ENCODE data around the gene CLEC4C.
"Not testable (repeated sequence)": the region's sequence is repeated elsewhere in the genome, so short reads cannot be mapped to it uniquely, and the experiment has no call there.

Gene CLEC4C, protein sequence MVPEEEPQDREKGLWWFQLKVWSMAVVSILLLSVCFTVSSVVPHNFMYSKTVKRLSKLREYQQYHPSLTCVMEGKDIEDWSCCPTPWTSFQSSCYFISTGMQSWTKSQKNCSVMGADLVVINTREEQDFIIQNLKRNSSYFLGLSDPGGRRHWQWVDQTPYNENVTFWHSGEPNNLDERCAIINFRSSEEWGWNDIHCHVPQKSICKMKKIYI

DNA sequence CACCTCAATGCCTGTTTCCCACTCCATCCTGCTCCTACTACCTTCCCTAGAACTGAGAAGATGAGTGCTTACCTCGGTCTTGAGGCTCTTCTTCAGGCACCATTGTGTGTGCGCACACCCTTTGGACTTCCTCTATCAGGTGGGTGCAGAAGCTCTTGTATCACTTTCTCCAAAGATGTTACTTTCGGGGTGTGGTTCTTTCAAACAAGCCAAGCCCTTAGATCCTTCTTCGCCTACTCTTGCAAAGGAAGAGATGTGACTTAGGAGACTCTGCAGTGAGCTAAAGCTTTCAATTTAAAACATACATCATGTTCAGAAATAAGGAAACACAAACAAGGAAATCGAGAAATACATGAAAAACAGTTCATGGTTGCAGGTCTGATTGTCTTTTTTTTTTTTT lies at the start of gene CLEC4C:
Gene CLEC4C, minus strand, starts transcription at position 130 of the 400 bp plus-strand sequence. Its CDS starts 27 bp downstream, at position 103.
- in situ Hi-C loops (cut with HindIII; ENCODE audit: low sequenced_read_pairs): no loop called here
- no peak within 1 kb of the TSS for H3K4me3 ChIP-seq (ENCODE audit: low read depth, low read length)
- TF ChIP-seq, protein P1, sequence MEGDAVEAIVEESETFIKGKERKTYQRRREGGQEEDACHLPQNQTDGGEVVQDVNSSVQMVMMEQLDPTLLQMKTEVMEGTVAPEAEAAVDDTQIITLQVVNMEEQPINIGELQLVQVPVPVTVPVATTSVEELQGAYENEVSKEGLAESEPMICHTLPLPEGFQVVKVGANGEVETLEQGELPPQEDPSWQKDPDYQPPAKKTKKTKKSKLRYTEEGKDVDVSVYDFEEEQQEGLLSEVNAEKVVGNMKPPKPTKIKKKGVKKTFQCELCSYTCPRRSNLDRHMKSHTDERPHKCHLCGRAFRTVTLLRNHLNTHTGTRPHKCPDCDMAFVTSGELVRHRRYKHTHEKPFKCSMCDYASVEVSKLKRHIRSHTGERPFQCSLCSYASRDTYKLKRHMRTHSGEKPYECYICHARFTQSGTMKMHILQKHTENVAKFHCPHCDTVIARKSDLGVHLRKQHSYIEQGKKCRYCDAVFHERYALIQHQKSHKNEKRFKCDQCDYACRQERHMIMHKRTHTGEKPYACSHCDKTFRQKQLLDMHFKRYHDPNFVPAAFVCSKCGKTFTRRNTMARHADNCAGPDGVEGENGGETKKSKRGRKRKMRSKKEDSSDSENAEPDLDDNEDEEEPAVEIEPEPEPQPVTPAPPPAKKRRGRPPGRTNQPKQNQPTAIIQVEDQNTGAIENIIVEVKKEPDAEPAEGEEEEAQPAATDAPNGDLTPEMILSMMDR (IDR thresholded peaks at IDR 0.05; ENCODE audit: low read depth, low read length): no peak
- no peak for DNase-seq (ENCODE audit: low read depth, low spot score)

DNA sequence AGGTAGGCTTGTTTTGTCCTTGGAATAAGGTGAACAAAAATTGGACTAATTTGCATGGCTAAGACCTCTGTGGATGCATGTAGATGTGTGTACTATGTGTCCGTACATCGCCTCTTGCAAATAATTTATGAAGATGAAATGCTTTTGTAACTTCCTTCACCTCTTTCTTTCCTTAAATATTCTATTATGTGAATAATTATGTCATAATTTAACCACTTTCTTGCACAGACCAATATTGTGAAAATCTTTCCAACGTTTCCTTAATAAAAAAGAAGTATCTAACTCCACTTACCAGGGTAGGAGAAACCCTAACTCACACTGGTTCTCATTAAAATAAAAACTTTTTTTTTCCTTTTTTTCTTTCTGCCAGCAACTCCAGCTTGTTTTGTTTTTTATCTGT lies 46.0 kb upstream of the CLEC4C start:
- no peak for DNase-seq (ENCODE audit: low read depth, low spot score)
- in situ Hi-C loops (cut with HindIII; ENCODE audit: low sequenced_read_pairs): no loop called here
- TF ChIP-seq, protein P1 (IDR thresholded peaks at IDR 0.05; ENCODE audit: low read depth, low read length): no peak
- H3K4me3 ChIP-seq (ENCODE audit: low read depth, low read length): no peak overlapping the region

DNA sequence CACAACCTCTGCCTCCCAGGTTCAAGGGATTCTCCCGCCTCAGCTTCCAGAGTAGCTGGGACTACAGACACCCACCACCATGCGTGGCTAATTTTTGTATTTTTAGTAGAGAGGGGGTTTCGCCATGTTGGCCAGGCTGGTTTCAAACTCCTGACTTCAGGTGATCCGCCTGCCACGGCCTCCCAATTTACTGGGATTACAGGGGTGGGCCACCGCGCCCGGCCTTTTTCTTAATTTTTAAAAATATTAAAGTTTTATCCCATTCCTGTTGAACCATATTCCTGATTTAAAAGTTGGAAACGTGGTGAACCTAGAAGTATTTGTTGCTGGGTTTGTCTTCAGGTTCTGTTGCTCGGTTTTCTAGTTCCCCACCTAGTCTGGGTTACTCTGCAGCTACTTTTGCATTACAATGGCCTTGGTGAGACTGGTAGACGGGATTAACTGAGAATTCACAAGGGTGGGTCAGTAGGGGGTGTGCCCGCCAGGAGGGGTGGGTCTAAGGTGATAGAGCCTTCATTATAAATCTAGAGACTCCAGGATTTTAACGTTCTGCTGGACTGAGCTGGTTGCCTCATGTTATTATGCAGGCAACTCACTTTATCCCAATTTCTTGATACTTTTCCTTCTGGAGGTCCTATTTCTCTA lies 41.8 kb upstream of the CLEC4C start, which contains the start of gene NANOG:
Gene NANOG, plus strand, starts transcription at position 519 of the 645 bp plus-strand sequence. CDS start 213 bp downstream, outside the sequence.
- H3K4me3 ChIP-seq (ENCODE audit: low read depth, low read length); DNase-seq (ENCODE audit: low read depth, low spot score); in situ Hi-C loops (cut with HindIII; ENCODE audit: low sequenced_read_pairs): not testable (repeated sequence)

DNA sequence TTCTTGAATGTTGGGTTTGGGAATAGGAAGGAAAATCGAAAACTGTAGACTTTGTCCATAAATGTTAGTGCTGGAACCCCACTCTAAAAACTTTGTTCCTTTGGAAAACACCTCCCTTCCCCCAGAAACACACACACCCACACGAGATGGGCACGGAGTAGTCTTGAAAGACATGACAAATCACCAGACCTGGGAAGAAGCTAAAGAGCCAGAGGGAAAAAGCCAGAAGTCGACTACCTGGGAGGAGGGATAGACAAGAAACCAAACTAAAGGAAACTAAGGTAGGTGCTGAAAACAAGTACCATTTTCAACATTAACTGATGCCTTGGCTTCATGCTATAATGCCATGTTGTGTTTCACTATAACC lies 41.1 kb upstream of the CLEC4C start:
- H3K4me3 ChIP-seq (ENCODE audit: low read depth, low read length): no peak overlapping the region
- in situ Hi-C loops (cut with HindIII; ENCODE audit: low sequenced_read_pairs): no loop called here
- DNase-seq (ENCODE audit: low read depth, low spot score): no peak
- TF ChIP-seq, protein P1 (IDR thresholded peaks at IDR 0.05; ENCODE audit: low read depth, low read length): no peak

DNA sequence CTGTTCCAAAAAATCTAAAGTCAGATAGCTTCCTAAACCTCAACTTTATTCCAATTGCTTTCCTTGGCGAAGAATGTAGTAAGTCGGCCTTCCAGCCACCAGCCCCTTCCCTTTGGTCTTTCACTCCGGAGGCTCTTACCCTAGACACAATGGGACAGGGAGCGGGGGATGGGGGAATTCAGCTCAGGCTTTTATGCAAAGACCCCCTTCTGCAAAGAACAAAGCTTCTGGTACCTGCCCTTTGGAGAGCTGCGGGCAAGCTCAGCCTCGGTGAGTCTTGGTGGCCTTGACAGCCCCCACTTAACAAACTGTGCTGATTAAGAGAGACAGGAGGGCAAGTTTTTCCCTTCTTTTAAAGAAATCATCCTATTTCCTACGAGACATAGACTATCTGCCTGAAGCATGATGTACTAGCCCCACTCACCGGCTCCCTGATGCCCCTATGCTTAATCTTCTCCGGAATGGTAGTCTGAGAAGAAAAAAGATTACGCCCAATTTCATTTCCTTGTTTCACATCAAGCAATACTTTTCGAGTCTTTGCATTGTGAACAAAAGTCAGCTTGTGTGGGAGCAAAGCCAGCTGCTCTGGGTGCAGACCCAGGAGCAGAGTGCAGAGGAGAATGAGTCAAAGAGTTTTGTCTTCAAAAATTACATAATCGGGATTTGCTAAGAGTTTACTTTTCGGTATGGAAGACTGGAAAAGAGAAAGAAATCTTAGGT lies 40.6 kb upstream of the CLEC4C start:
- DNase-seq (ENCODE audit: low read depth, low spot score): no peak
- TF ChIP-seq, protein P1 (IDR thresholded peaks at IDR 0.05; ENCODE audit: low read depth, low read length): no peak
- H3K4me3 ChIP-seq (ENCODE audit: low read depth, low read length): no peak overlapping the region
- in situ Hi-C loops (cut with HindIII; ENCODE audit: low sequenced_read_pairs): no loop called here

DNA sequence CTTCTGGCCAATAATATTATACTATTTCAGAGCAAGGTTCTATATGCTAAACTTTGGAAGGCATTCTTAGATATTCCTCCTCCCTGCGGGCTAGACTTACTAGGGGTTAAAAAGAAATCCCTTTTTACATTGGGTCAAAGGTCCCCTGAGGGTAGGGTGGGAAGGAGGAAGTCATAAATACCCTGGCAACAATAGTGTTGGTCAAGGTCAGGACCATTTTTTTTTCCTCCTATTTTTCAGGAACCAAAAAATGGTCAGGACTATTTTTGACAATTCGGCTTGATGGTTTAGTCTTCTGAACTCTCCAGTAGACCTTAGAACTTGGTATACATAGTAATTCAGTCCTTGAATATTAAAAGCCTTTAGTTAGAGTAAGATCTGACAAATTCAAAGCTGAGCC lies 37.5 kb upstream of the CLEC4C start:
- TF ChIP-seq, protein P1 (IDR thresholded peaks at IDR 0.05; ENCODE audit: low read depth, low read length): no peak
- no peak for DNase-seq (ENCODE audit: low read depth, low spot score)

DNA sequence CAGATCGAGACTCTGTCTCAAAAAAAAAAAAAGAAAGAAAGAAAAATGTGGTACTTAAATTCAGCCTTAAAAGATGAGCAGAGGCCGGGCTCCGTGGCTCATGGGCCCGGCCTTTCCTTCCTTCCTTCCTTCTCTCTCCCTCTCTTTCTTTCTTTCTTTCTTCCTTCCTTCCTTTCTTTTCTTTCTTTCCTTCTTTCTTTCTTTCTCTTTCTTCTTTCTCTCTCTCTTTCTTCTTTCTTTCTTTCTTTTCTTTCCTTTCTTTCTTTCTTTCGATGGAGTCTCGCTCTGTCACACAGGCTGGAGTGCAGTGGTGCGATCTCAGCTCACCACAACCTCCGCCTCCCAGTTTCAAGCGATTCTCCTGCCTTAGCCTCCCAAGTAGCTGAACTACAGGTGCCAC lies 36.3 kb upstream of the CLEC4C start:
- DNase-seq (ENCODE audit: low read depth, low spot score); in situ Hi-C loops (cut with HindIII; ENCODE audit: low sequenced_read_pairs); H3K4me3 ChIP-seq (ENCODE audit: low read depth, low read length): not testable (repeated sequence)

More for the DNA sequence above, 37.5 kb upstream of the CLEC4C start:
- in situ Hi-C loops (cut with HindIII; ENCODE audit: low sequenced_read_pairs): no loop called here
- no peak overlapping the region for H3K4me3 ChIP-seq (ENCODE audit: low read depth, low read length)

Data from astrocyte of the spinal cord (primary cell).